Naive thymus-derived CD4-positive, alpha-beta T cell (primary cell): ENCODE measurements around the gene CCDC9B. TPM values are rescaled to one million over a fixed set of nuclear protein-coding genes. Genes with fewer than 3 reads are reported as not detected.
A peak's percentile ranks its signal among the peaks of the same experiment; 100 is the strongest.

Experiments used
- ATAC-seq: fragments of 150-1000 bp; cut with Tn5 transposase; 2 replicates; pipeline ENCODE4 v1.10.0; 2021; ENCODE audit warnings: mild to moderate bottlenecking, moderate library complexity
- CTCF ChIA-PET: fragments of 350-600 bp; sonication (Branson Sonifier 250); formaldehyde crosslinking; loops from one replicate; lab custom pipeline; 2021; ENCODE audit warnings: antibody characterized with exemption; lab: Charles Lee
- POLR2A ChIA-PET: fragments of 350-600 bp; sonication (Branson Sonifier 250); formaldehyde crosslinking; loops from one replicate; lab custom pipeline; 2021; ENCODE audit warnings: antibody characterized with exemption, inconsistent platforms; lab: Charles Lee
- DNase-seq, 9 donors: peaks; one replicate each; pipeline versions ENCODE4 v3.0.0 to v3.0.0-alpha.2; 2020 to 2022; ENCODE audit warnings: mixed read lengths in 1 of 9
- H3K27ac ChIP-seq: one replicate; pipeline ENCODE4 v1.7.0; 2013; ENCODE audit warnings: mild to moderate bottlenecking, low read depth, low read length, moderate library complexity
- H3K27me3 ChIP-seq, 2 donors: one replicate each; pipeline ENCODE4 v1.7.0; 2013; ENCODE audit warnings: low read length in 2 of 2, mild to moderate bottlenecking in 2 of 2, moderate library complexity in 2 of 2; ENCODE audit not compliant: control insufficient read depth in 2 of 2, insufficient read depth in 2 of 2
- H3K36me3 ChIP-seq, 3 experiments: 1 replicate in 2 of 3; 2 replicates in 1 of 3; pipeline ENCODE4 v1.7.0; 2013; ENCODE audit warnings: low read length in 3 of 3, mild to moderate bottlenecking in 3 of 3, moderate library complexity in 1 of 3; ENCODE audit not compliant: insufficient read depth in 3 of 3, control insufficient read depth in 2 of 3
- H3K4me1 ChIP-seq, 2 donors: one replicate each; pipeline ENCODE4 v1.7.0; 2013; ENCODE audit warnings: low read length in 2 of 2, mild to moderate bottlenecking in 2 of 2, moderate library complexity in 1 of 2; ENCODE audit not compliant: control insufficient read depth in 2 of 2, insufficient read depth in 2 of 2
- H3K4me3 ChIP-seq: 2 replicates; pipeline ENCODE4 v1.7.0; 2013; ENCODE audit warnings: mild to moderate bottlenecking, low read length
- H3K9me3 ChIP-seq, 3 experiments: 1 replicate in 2 of 3; 2 replicates in 1 of 3; pipeline ENCODE4 v1.7.0; 2013; ENCODE audit warnings: low read length in 3 of 3; ENCODE audit not compliant: control insufficient read depth in 2 of 3
- H3K27ac Mint-ChIP-seq, 9 donors: one replicate each; pipeline ENCODE4 v1.8.0; 2020 to 2022; ENCODE audit warnings: mixed read lengths in 9 of 9, mild to moderate bottlenecking in 8 of 9, moderate library complexity in 5 of 9, inconsistent platforms in 2 of 9
- H3K27me3 Mint-ChIP-seq, 5 donors: one replicate each; pipeline ENCODE4 v1.8.0; 2021 to 2022; ENCODE audit warnings: mixed read lengths in 5 of 5, mild to moderate bottlenecking in 1 of 5
- H3K36me3 Mint-ChIP-seq, 5 donors: one replicate each; pipeline ENCODE4 v1.8.0; 2020 to 2022; ENCODE audit warnings: mixed read lengths in 5 of 5, mild to moderate bottlenecking in 3 of 5, inconsistent platforms in 1 of 5
- H3K4me1 Mint-ChIP-seq, 7 donors: one replicate each; pipeline ENCODE4 v1.8.0; 2020 to 2022; ENCODE audit warnings: mixed read lengths in 7 of 7, mild to moderate bottlenecking in 3 of 7, inconsistent platforms in 1 of 7
- H3K4me3 Mint-ChIP-seq, 10 donors: one replicate each; pipeline ENCODE4 v1.8.0; 2020 to 2022; ENCODE audit warnings: mild to moderate bottlenecking in 10 of 10, mixed read lengths in 10 of 10, moderate library complexity in 6 of 10, inconsistent platforms in 2 of 10
- H3K9me3 Mint-ChIP-seq, 11 donors: one replicate each; pipeline ENCODE4 v1.8.0; 2020 to 2022; ENCODE audit warnings: mixed read lengths in 11 of 11, mild to moderate bottlenecking in 4 of 11, inconsistent platforms in 1 of 11, moderate library complexity in 1 of 11
- intact Hi-C, 2 donors: fragments of 100-400 bp; cut with micrococcal nuclease; formaldehyde crosslinking; loops; one replicate each; pipeline ENCODE4 v1.15.1; 2023
- polyA plus RNA-seq, 2 donors: library from polyadenylated mRNA; unstranded; fragments of 300-500 nt; fragmentation: Illumina TruSeq; gene quantifications; one replicate each; pipeline ENCODE4 v1.2.3, GENCODE V29; 2021
- total RNA-seq, 6 experiments: library from RNA in 5 of 6; stranded (reverse) in 5 of 6; gene quantifications; 1 replicate in 5 of 6; 2 replicates in 1 of 6; pipeline ENCODE4 v1.2.3 and lab custom pipeline; 2021 to 2026

The CCDC9B gene
- total and polyA plus RNA-seq, 7 experiments from 2014 or later = 0.07 to 2.7 (median 1.4) TPM

DNA sequence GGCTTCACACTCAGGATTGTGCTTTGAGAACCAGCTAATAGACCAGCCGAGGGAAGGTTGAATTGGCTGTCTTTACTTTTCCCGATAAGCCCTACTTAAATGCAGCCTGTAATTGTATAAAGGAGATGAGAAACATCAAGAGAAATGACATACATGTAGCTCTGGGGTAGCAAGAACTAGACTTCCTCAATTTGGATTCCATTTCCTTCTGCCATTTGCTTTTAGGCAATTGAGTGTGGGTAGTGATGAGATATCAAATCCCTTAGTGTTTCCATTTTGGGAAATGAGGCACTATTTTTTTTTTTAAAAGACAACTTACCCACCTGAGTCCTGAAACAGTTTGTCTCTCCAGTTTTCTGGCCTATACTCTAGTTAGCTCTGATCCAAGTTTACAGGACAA, 15.0 kb downstream of the CCDC9B start:
- ATAC-seq (no peak), DNase-seq (no peak)
- H3K27ac Mint-ChIP-seq = no peak overlapping the region
- CTCF ChIA-PET = interaction anchor here (0.7 to 5.0 kb wide), 8 partner anchors 8 to 488 kb away, joined by 3 to 38 read pairs (median 5); no protein-coding TSS in a partner anchor
- peaks cover 0 to 7% (median 0%) of the 10 kb centered on the region in 5 donors for H3K27me3 Mint-ChIP-seq
- Histone ChIP-seq H3K9me3 (no peaks in the 10 kb centered on the region), H3K27me3 (no peaks in the 10 kb centered on the region), H3K4me1 (peaks cover 15% of the 10 kb centered on the region in 2 donors), H3K27ac (no peak overlapping the region), H3K36me3 (no peaks in the 10 kb centered on the region), H3K4me3 (no peak overlapping the region)
- peak overlapping the region in 7 of 10 donors; percentile 12 to 88 (median 69) for H3K4me3 Mint-ChIP-seq
- POLR2A ChIA-PET = interaction anchor here (0.7 to 4.9 kb wide), 6 partner anchors 10 to 131 kb away, joined by 4 to 35 read pairs (median 8); partner anchors contain the start of genes KNSTRN and PLCB2
- peaks cover 15 to 56% (median 47%) of the 10 kb centered on the region in 7 donors for H3K4me1 Mint-ChIP-seq
- intact Hi-C loops = loop anchor here in 1 of 2 donors (2.0 kb wide), 1 partner anchor 33 kb away; the partner anchor contains the start of gene DISP2
- no peaks in the 10 kb centered on the region for H3K9me3 Mint-ChIP-seq
- peaks cover 0 to 11% (median 0%) of the 10 kb centered on the region in 5 donors for H3K36me3 Mint-ChIP-seq

DNA sequence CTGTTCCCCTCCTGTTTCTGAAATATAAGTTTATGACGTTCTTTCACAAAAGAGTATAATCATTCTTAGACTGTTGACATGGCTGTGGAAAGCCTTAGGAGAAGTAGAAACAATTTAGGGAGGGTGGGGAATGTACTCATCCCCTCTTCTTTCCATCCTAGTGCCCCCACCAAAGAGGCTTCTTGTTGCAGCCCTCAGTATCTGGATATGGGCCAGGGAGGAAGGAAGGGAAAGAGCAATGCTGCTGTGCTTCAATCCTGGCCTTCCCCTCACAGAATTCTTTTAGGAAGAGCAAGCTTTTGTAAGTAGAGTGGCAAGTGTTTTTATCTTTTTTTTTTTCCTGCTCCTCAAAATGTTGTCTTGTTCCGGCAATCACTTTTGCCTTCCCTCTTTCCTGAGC, 15.6 kb downstream of the CCDC9B start:
- peaks cover 15% of the 10 kb centered on the region in 2 donors for H3K4me1 ChIP-seq
- Mint-ChIP-seq H3K27me3 (peaks cover 0 to 10% (median 0%) of the 10 kb centered on the region in 5 donors), H3K36me3 (peaks cover 0 to 11% (median 0%) of the 10 kb centered on the region in 5 donors), H3K9me3 (no peaks in the 10 kb centered on the region), H3K4me3 (peak overlapping the region; percentile 69 to 88 (median 84)), H3K27ac (peak overlapping the region in 4 of 9 donors; percentile 28 to 78 (median 54)), H3K4me1 (peaks cover 17 to 56% (median 47%) of the 10 kb centered on the region in 7 donors)
- ATAC-seq = no peak
- ChIA-PET POLR2A (interaction anchor here (0.7 to 4.9 kb wide), 7 partner anchors 9 to 131 kb away, joined by 3 to 35 read pairs (median 6); partner anchors contain the start of genes KNSTRN and PLCB2), CTCF (interaction anchor here (0.7 to 5.0 kb wide), 9 partner anchors 9 to 488 kb away, joined by 3 to 38 read pairs (median 4); no protein-coding TSS in a partner anchor)
- no peak overlapping the region for H3K4me3 ChIP-seq
- H3K9me3 ChIP-seq = no peaks in the 10 kb centered on the region
- no peak for DNase-seq
- H3K27me3 ChIP-seq = no peaks in the 10 kb centered on the region
- H3K27ac ChIP-seq = no peak overlapping the region
- no peaks in the 10 kb centered on the region for H3K36me3 ChIP-seq
- intact Hi-C loops = loop anchor here in 1 of 2 donors (2.0 kb wide), 1 partner anchor 34 kb away; the partner anchor contains the start of gene DISP2

DNA sequence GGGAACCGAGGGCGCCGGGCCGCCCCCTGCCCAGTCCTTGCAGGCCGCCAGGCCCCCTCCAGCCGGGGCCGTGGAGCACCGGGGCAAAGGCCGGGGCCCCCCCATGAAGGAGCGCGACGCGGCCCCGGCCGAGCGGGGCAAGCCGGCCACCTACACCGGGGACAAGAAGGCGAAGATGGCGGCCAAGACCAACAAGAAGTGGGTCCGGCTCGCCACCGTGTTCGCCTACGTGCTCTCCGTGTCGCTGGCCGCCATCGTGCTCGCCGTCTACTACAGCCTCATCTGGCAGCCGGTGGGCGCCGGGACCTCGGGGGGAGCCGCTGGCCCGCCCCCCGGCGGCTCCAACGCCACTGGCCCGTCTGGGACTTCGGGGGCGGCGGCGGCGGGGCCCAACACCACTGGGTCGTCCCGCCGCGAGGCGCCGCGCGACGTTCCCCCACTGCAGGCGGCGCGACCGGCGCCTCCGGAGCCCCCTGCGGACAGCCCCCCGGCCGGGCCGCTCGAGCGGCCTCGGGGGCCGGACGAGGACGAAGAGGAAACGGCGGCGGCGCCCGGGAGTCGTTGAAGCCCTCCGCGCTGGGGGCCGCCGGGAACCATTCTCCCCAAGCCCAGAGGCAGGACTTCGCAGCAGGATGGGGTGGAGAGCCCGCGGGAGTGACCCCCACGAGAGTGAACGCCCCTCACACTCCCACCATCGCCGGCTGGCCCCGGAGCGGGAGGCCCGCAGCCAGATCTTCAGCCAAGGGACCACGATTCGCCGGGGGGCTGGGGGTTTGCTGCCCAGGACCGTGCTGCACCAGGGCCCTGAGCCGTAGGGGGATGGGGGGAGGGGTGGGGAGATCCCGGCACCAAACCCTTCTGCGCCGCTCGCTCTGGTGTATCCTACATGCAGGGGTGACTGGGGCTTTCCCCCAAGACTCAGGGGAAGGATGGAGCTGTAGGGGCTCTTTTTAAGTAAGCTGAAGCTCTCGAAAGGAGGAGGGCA, 16.5 kb downstream of the CCDC9B start:
- no peak overlapping the region for H3K27ac ChIP-seq
- Mint-ChIP-seq H3K4me3 (peak overlapping the region; percentile 69 to 88 (median 84)), H3K27ac (peak overlapping the region in 7 of 9 donors; percentile 28 to 78 (median 52)), H3K27me3 (peaks cover 0 to 19% (median 0%) of the 10 kb centered on the region in 5 donors), H3K4me1 (peaks cover 19 to 56% (median 46%) of the 10 kb centered on the region in 7 donors), H3K36me3 (peaks cover 0 to 11% (median 0%) of the 10 kb centered on the region in 5 donors), H3K9me3 (no peaks in the 10 kb centered on the region)
- intact Hi-C loops = loop anchor here (1.0 to 5.0 kb wide), 13 partner anchors 16 to 793 kb away; partner anchors contain the start of genes ANKRD63 (in 2 of the 2), DISP2 (in 2 of the 2), BUB1B (in 1 of the 2) and EIF2AK4 (in 1 of the 2)
- H3K4me3 ChIP-seq = peak overlapping the region; percentile 34
- H3K27me3 ChIP-seq = no peaks in the 10 kb centered on the region
- no peaks in the 10 kb centered on the region for H3K9me3 ChIP-seq
- ATAC-seq = no peak
- CTCF ChIA-PET = interaction anchor here (1.1 to 19.9 kb wide), 8 partner anchors 13 to 98 kb away, joined by 3 to 366 read pairs (median 6); partner anchors contain the start of gene CCDC9B
- POLR2A ChIA-PET = interaction anchor here (0.8 to 4.9 kb wide), 6 partner anchors 7 to 58 kb away, joined by 3 to 35 read pairs (median 8); partner anchors contain the start of genes KNSTRN and PLCB2
- peaks cover 15% of the 10 kb centered on the region in 2 donors for H3K4me1 ChIP-seq
- H3K36me3 ChIP-seq = no peaks in the 10 kb centered on the region
- DNase-seq = peak in 4 of 9 donors; percentile 16 to 67 (median 24)

DNA sequence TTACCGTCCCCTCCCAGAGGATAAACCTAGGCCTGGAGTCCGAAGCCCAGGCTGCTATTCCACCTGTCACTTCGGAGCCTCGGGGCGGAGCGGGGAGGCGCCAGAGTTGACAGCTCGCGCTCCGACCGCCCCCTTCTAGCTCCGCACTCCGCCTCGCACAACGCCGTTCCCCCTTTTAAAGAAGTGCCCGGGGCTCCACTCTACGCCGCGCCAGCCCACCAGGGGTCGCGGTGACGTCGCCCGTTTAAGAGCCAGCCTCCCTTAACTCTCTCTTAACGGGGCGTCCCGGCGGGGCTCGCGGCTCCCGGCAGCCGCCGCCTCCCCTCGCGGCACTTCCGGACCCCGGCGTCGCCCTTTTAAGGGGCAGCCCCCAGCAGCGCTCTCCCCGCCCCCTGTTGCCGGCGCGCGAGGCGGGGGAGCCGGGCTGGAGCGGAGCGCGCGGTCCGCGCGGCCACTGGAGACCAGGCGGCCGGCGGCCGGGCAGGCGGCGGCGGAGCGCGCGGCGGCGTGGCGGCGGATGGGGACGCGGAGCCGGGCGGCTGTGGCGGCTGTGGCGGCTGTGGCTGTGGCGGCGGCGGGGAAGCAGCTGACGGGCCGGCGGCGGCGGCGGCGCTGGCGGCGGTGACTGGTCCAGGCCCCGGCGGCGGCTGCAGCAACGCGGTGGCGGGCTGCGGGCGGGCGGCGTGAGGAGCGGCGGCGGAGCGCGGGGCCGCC, 17.3 kb downstream of the CCDC9B start, which contains the start of gene INAFM2:
Gene INAFM2, plus strand, starts transcription at position 454 of the 714 bp plus-strand sequence. CDS start 364 bp downstream, outside the sequence.
- Histone ChIP-seq H3K27me3 (no peaks in the 10 kb centered on the region), H3K4me1 (peaks cover 15% of the 10 kb centered on the region in 2 donors), H3K4me3 (peak within 1 kb of the TSS; percentile 34), H3K9me3 (no peaks in the 10 kb centered on the region), H3K36me3 (no peaks in the 10 kb centered on the region), H3K27ac (peak within 1 kb of the TSS; percentile 66)
- peaks cover 0 to 23% (median 0%) of the 10 kb centered on the region in 5 donors for H3K27me3 Mint-ChIP-seq
- ATAC-seq (peak; percentile 95), DNase-seq (peak; percentile 77 to 91 (median 89))
- H3K27ac Mint-ChIP-seq = peak within 1 kb of the TSS in 8 of 9 donors; percentile 56 to 86 (median 80)
- peak within 1 kb of the TSS; percentile 69 to 89 (median 84) for H3K4me3 Mint-ChIP-seq
- peaks cover 0 to 11% (median 0%) of the 10 kb centered on the region in 5 donors for H3K36me3 Mint-ChIP-seq
- POLR2A ChIA-PET = interaction anchor here (0.6 to 8.6 kb wide), 10 partner anchors 8 to 275 kb away, joined by 3 to 93 read pairs (median 4); partner anchors contain the start of genes IVD and PLCB2
- peaks cover 19 to 51% (median 43%) of the 10 kb centered on the region in 7 donors for H3K4me1 Mint-ChIP-seq
- no peaks in the 10 kb centered on the region for H3K9me3 Mint-ChIP-seq
- intact Hi-C loops = loop anchor here (1.0 to 5.0 kb wide), 12 partner anchors 15 to 794 kb away; partner anchors contain the start of genes ANKRD63 (in 2 of the 2), BUB1B (in 1 of the 2), DISP2 (in 1 of the 2) and EIF2AK4 (in 1 of the 2)
- CTCF ChIA-PET = interaction anchor here (0.6 to 19.9 kb wide), 10 partner anchors 9 to 178 kb away, joined by 3 to 366 read pairs (median 5); partner anchors contain the start of genes CCDC9B and PLCB2

DNA sequence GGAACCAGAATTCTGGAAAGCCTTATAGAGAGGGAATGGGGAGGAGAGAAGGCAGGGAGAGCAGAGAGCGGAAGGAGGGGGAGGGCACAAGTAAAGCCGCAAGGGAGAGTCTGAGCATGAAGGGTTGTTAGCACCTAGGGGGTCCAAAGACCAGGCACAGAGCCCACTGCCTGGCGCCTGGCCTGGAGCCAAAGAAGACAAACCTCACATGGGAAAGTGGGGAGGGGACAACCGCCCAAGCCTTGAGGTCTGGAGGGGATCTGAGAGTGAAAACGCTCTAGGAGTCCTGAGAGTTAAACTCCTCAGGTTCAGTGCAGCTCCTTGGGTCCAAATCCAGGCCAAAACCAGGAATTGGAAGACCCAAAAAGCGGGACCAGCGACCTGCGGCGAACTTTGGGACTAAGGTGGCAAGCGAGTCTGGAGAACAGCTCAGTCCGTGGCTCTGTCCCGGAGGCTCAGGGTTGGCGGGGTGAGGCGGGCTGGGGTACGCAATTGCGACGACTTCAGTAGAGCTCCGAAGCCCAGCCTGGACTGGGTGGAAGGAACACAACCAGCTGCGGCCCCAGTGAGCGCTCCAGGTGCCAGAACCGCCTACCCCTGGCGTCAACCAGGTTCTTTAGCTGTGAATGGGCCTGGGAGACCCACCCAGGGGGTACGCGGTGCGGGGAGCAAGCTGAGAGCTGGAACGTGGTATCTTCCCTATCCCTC, 18.1 kb downstream of the CCDC9B start:
- peaks cover 19 to 47% (median 37%) of the 10 kb centered on the region in 7 donors for H3K4me1 Mint-ChIP-seq
- peaks cover 0 to 27% (median 0%) of the 10 kb centered on the region in 5 donors for H3K27me3 Mint-ChIP-seq
- no peaks in the 10 kb centered on the region for H3K36me3 ChIP-seq
- CTCF ChIA-PET = interaction anchor here (0.5 to 19.9 kb wide), 11 partner anchors 8 to 243 kb away, joined by 3 to 366 read pairs (median 4); partner anchors contain the start of genes CCDC9B and PLCB2
- POLR2A ChIA-PET = interaction anchor here (0.6 to 8.6 kb wide), 11 partner anchors 8 to 274 kb away, joined by 3 to 93 read pairs (median 4); partner anchors contain the start of genes IVD and PLCB2
- no peaks in the 10 kb centered on the region for H3K9me3 ChIP-seq
- intact Hi-C loops = loop anchor here (1.0 to 5.0 kb wide), 12 partner anchors 14 to 795 kb away; partner anchors contain the start of genes ANKRD63 (in 2 of the 2), BUB1B (in 1 of the 2), DISP2 (in 1 of the 2) and EIF2AK4 (in 1 of the 2)
- ATAC-seq = no peak
- H3K4me1 ChIP-seq = peaks cover 15% of the 10 kb centered on the region in 2 donors
- peak overlapping the region in 6 of 9 donors; percentile 56 to 86 (median 82) for H3K27ac Mint-ChIP-seq
- H3K27me3 ChIP-seq = no peaks in the 10 kb centered on the region
- H3K4me3 Mint-ChIP-seq = peak overlapping the region; percentile 69 to 89 (median 83)
- no peak for DNase-seq
- no peaks in the 10 kb centered on the region for H3K9me3 Mint-ChIP-seq
- peak overlapping the region; percentile 66 for H3K27ac ChIP-seq
- peaks cover 0 to 10% (median 0%) of the 10 kb centered on the region in 5 donors for H3K36me3 Mint-ChIP-seq
- peak overlapping the region; percentile 31 for H3K4me3 ChIP-seq
